DMS79 (cell line): ENCODE results near the gene LTO1.
"Not testable (repeated sequence)": the region's sequence is repeated elsewhere in the genome, so short reads cannot be mapped to it uniquely, and the experiment has no call there.

Source experiments
- DNase-seq: peaks from one replicate; lab custom pipeline; 2025; lab: John Stamatoyannopoulos, UW

LTO1 gene

GRCh38 chr11:69634590-69634989 lies 40.6 kb downstream of the LTO1 start:
- no peak for DNase-seq

- no peak for DNase-seq
These were observed 41.1 kb downstream of the LTO1 start for GRCh38 chr11:69634069-69634468.

- no peak for DNase-seq
These were observed 42.3 kb downstream of the LTO1 start for GRCh38 chr11:69632900-69633299.

- DNase-seq = no peak
These were observed 44.7 kb downstream of the LTO1 start for GRCh38 chr11:69630424-69630823.

GRCh38 chr11:69630017-69630416 lies 45.1 kb downstream of the LTO1 start:
- no peak for DNase-seq

GRCh38 chr11:69627551-69627950 lies 47.6 kb downstream of the LTO1 start:
- DNase-seq = no peak

- no peak for DNase-seq
These were observed 49.7 kb downstream of the LTO1 start for GRCh38 chr11:69625476-69625875.

- DNase-seq = no peak
These were observed 50.9 kb downstream of the LTO1 start for GRCh38 chr11:69624293-69624692.

- not testable (repeated sequence) for DNase-seq
These were observed 53.0 kb downstream of the LTO1 start for GRCh38 chr11:69622097-69622681.

- DNase-seq = no peak
These were observed 54.4 kb downstream of the LTO1 start for GRCh38 chr11:69620683-69621290.

GRCh38 chr11:69618237-69618636 lies 56.9 kb downstream of the LTO1 start:
- no peak for DNase-seq

- no peak for DNase-seq
These were observed 57.5 kb downstream of the LTO1 start for GRCh38 chr11:69617682-69618081.

- no peak for DNase-seq
These were observed 57.9 kb downstream of the LTO1 start for GRCh38 chr11:69617220-69617619.
